Testis (tissue), 3 donors: ENCODE results near the gene IGFBP6. TPM values are rescaled to one million over a fixed set of nuclear protein-coding genes. Genes with fewer than 3 reads are reported as not detected.

Experiments
- DNase-seq: peaks from one replicate; pipeline ENCODE4 v3.0.0-alpha.2; 2019
- H3K27ac ChIP-seq, 2 donors: fragments of 200-600 bp; sonication (generic); one replicate each; pipeline ENCODE4 v1.5.1; 2019
- H3K27me3 ChIP-seq: fragments of 200-600 bp; sonication (generic); one replicate; pipeline ENCODE4 v1.5.1; 2019
- H3K36me3 ChIP-seq: fragments of 200-600 bp; sonication (generic); one replicate; pipeline ENCODE4 v1.5.1; 2017; ENCODE audit warnings: low read depth; ENCODE audit errors: missing control alignments
- H3K4me1 ChIP-seq: fragments of 200-600 bp; sonication (generic); one replicate; pipeline ENCODE4 v1.5.1; 2019
- H3K4me3 ChIP-seq, 2 donors: fragments of 200-600 bp; sonication (generic); one replicate each; pipeline ENCODE4 v1.5.1; 2017 to 2019
- H3K9me3 ChIP-seq: fragments of 200-600 bp; sonication (generic); one replicate; pipeline ENCODE4 v1.5.1; 2017
- CTCF ChIP-seq, 3 experiments: fragments of 450-650 bp in 2 of 3; fragments of 200-600 bp in 1 of 3; sonication (generic) in 1 of 3; IDR thresholded peaks; one replicate each; pipeline ENCODE4 v1.5.1; 2016 to 2019; ENCODE audit warnings: antibody characterized with exemption in 3 of 3, mild to moderate bottlenecking in 2 of 3, moderate library complexity in 1 of 3
- POLR2A ChIP-seq: fragments of 450-650 bp; IDR thresholded peaks from one replicate; pipeline ENCODE4 v1.6.1; 2017; ENCODE audit warnings: antibody characterized with exemption, mild to moderate bottlenecking, moderate library complexity
- WGBS, 2 donors: methylation state at CpG; one replicate each; pipeline ENCODE4 v1.1.5; 2018; 5-methylcytosine and 5-hydroxymethylcytosine counted together
- intact Hi-C: fragments of 100-400 bp; cut with DNase I; formaldehyde crosslinking; loops from one replicate; pipeline ENCODE4 v1.15.1; 2023; ENCODE audit warnings: low total_unique reads
- polyA plus RNA-seq: library from polyadenylated mRNA; stranded (reverse); fragments of 350-450 nt; fragmentation: Illumina TruSeq; extraction: RNeasy Lipid Tissue Mini Kit (QIAGEN cat#74804); gene quantifications from one replicate; pipeline ENCODE4 v1.2.3, GENCODE V29; 2014; ENCODE audit warnings: low read depth, low replicate concordance; ENCODE audit not compliant: insufficient read depth
- total RNA-seq, 2 donors: library from RNA; depleted of rRNA; stranded (reverse); fragments of >200 nt; gene quantifications; one replicate each; pipeline ENCODE4 v1.2.3, GENCODE V29; 2016

Gene IGFBP6
- total and polyA plus RNA-seq, 3 donors from 2014 or later: 121 to 261 (median 185) TPM

DNA sequence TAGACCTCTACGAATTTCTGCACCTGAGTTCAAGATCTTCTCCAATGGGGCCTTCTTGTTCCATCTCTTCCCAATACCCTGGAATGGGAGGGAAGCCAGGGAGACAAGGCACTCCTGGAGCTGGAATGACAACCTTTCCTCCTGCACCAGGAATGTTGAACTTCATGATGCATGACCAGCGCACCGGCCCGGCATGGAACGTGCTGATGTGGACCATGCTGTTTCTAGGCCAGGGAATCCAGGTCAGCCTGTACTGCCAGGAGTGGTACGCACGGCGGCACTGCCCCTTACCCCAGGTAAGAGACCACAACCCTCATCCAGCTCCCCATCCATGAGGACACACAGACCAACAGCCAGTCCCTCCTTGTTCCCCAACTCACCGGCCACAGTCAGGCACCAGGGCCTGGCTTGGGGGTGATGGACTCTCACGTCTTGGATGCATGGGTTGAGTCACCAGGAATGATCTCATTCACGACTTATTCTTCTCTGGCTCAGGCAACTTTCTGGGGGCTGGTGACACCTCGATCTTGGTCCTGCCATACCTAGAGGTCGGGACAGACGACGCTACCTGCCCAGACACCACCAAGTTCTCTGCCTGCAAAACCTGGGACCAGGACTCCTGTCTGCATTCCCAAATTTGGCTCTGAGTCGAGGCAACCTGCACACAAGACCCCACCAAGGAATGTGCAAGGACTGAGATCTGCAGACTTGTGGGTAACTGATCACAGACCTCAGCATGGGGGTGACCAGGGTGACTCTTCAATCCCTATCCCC, 26.3 kb downstream of the IGFBP6 start:
- no peak for DNase-seq
- no peaks in the 10 kb centered on the region for H3K9me3 ChIP-seq
- H3K27ac ChIP-seq: no peak overlapping the region
- H3K27me3 ChIP-seq: no peaks in the 10 kb centered on the region
- WGBS, 2 donors: 94 to 97% methylated on average over 6 to 16 of the region's 16 CpGs
- H3K4me3 ChIP-seq: no peak overlapping the region
- TF ChIP-seq CTCF (IDR thresholded peaks at IDR 0.05): no peak
- TF ChIP-seq POLR2A: no peak
- H3K4me1 ChIP-seq: no peaks in the 10 kb centered on the region
- no peaks in the 10 kb centered on the region for H3K36me3 ChIP-seq
- intact Hi-C loops: no loop called here

DNA sequence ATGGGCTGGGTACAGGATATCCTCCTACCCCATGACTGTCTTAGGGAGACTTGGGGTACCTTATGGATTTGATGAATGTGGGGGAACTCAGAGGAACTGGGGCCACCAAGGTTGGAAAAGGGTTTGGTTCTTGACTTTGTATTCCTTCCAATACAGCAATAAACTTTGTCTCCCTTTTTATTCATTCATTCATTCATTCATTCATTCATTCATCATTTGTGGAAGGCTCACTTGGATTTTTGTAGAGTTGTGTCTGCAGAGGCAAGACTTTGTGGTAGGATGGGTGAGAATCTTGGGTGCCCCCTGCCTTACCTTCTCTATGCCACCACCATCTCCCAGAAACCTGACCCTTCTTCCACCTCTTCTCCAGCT, 26.9 kb downstream of the IGFBP6 start:
- DNase-seq: no peak
- Histone ChIP-seq H3K36me3 (no peaks in the 10 kb centered on the region), H3K4me3 (no peak overlapping the region), H3K27ac (no peak overlapping the region), H3K9me3 (no peaks in the 10 kb centered on the region), H3K27me3 (no peaks in the 10 kb centered on the region), H3K4me1 (no peaks in the 10 kb centered on the region)
- TF ChIP-seq CTCF (IDR thresholded peaks at IDR 0.05): no peak
- no peak for TF ChIP-seq POLR2A
- intact Hi-C loops: no loop called here

DNA sequence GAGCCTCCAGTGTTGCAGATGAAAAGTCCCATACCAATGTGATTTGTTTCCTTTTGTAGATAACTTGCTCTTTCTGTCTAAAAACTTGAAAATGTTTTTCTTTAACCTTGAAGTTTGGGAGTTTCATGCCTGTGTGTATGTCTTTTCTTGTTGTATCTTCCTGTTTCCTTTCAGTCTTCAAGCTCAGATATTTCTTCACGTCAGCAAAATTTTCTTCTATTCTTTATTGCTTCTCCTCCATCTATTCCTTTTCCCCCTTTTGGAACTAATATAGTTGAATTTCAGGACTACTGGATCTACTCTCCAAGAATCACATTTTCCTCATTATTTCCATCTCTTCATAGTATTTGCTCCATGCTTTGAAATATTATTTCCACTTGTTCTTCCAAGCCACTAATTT, 29.7 kb downstream of the IGFBP6 start:
- TF ChIP-seq POLR2A (no peak), CTCF (IDR thresholded peaks at IDR 0.05) (no peak)
- no peak overlapping the region for H3K4me3 ChIP-seq
- H3K4me1 ChIP-seq: no peaks in the 10 kb centered on the region
- H3K36me3 ChIP-seq: no peaks in the 10 kb centered on the region
- no peaks in the 10 kb centered on the region for H3K27me3 ChIP-seq
- 55 to 79% methylated on average over 1 of the region's 1 CpG for WGBS, 2 donors
- no peak overlapping the region for H3K27ac ChIP-seq
- intact Hi-C loops: no loop called here
- no peak for DNase-seq
- H3K9me3 ChIP-seq: no peaks in the 10 kb centered on the region

DNA sequence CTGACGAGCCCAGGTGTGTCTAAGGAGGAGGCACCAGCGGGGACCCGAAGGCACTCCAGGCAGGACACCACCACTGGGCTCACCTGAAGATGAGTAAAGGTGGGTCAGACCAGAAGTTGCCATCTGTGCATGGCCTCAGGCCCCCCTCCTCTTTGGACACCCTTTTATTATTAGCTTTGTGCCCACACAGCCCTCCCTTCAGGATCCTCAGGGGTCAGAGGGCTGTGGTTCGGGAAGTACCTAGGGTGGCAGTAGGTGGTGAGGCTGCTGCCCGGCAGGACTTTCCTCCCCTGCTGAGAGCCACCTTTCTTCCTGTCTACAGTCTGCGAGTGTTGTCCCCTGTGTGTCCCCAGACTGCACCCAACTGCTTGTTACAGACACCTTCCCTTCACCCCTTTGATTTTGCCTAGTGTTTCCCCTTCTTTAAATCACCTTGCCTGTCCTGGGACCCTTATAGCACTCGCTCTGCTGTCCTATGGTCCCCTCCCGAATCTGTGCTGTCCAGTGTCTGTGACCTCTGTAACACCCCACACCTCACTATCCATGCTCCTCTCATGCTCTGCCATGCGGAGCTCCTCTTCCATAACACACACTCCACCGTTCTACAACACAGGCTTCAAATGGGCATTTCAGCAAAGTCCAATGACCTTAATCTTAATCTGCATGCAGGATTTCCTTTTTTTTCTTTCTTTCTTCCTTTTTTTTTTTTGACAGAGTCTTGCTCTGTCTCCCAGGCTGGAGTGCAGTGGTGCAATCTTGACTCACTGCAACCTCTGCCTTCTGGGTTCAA, 31.5 kb downstream of the IGFBP6 start:
- TF ChIP-seq POLR2A (no peak), CTCF (IDR thresholded peaks at IDR 0.05) (no peak)
- H3K9me3 ChIP-seq: no peaks in the 10 kb centered on the region
- no peaks in the 10 kb centered on the region for H3K27me3 ChIP-seq
- H3K36me3 ChIP-seq: no peaks in the 10 kb centered on the region
- intact Hi-C loops: no loop called here
- no peak for DNase-seq
- no peaks in the 10 kb centered on the region for H3K4me1 ChIP-seq
- H3K27ac ChIP-seq: no peak overlapping the region
- WGBS, 2 donors: 89% methylated on average over 10 of the region's 10 CpGs
- H3K4me3 ChIP-seq: no peak overlapping the region
